Activated T-cell treated with anti-CD3 and anti-CD28 coated beads, Interleukin-2, amount 50 U/mL, for 48 hours (primary cell): ENCODE results near the gene PSMB5.
"Not testable (repeated sequence)": the region's sequence is repeated elsewhere in the genome, so short reads cannot be mapped to it uniquely, and the experiment has no call there.

Source experiments
- DNase-seq, 2 experiments: peaks; one replicate each; pipeline ENCODE4 v3.0.0-alpha.2; 2020

Gene PSMB5

GRCh38 chr14:23043145-23043544 lies 8.4 kb upstream of the PSMB5 start:
- no peak for DNase-seq

GRCh38 chr14:23042162-23042965 lies 7.7 kb upstream of the PSMB5 start, which contains the start of gene PSMB11:
PSMB11 (plus strand) TSS chr14:23042212; CDS start chr14:23042226, 14 bp downstream.
- no peak for DNase-seq

GRCh38 chr14:23041729-23042128 lies 7.0 kb upstream of the PSMB5 start:
- DNase-seq = no peak

GRCh38 chr14:23040100-23040499 lies 5.4 kb upstream of the PSMB5 start:
- DNase-seq = no peak

- no peak for DNase-seq
Measured at GRCh38 chr14:23035303-23036144, 824 bp upstream of the PSMB5 start.

GRCh38 chr14:23033801-23034497 lies 751 bp downstream of the PSMB5 start:
- no peak for DNase-seq

- DNase-seq = no peak
Measured at GRCh38 chr14:23033251-23033727, 1.4 kb downstream of the PSMB5 start.

- DNase-seq = no peak
Measured at GRCh38 chr14:23030936-23031335, 3.8 kb downstream of the PSMB5 start.

GRCh38 chr14:23028799-23029198 lies 5.9 kb downstream of the PSMB5 start:
- DNase-seq = peak in 1 of 2 experiments; percentile 35

- DNase-seq = peak in 1 of 2 experiments; percentile 48
Measured at GRCh38 chr14:23025151-23025814, 9.4 kb downstream of the PSMB5 start.

GRCh38 chr14:23024612-23025075 lies 10.1 kb downstream of the PSMB5 start:
- DNase-seq = no peak

GRCh38 chr14:23023795-23024152 lies 10.9 kb downstream of the PSMB5 start:
- DNase-seq = no peak

GRCh38 chr14:23023022-23023794 lies 11.5 kb downstream of the PSMB5 start:
- no peak for DNase-seq

- no peak for DNase-seq
Measured at GRCh38 chr14:23021889-23022442, 12.7 kb downstream of the PSMB5 start.

- no peak for DNase-seq
Measured at GRCh38 chr14:23021434-23021833, 13.3 kb downstream of the PSMB5 start.

GRCh38 chr14:23020143-23021128 lies 14.3 kb downstream of the PSMB5 start:
- DNase-seq = no peak

- no peak for DNase-seq
Measured at GRCh38 chr14:23018107-23018506, 16.6 kb downstream of the PSMB5 start.

- no peak for DNase-seq
Measured at GRCh38 chr14:23017091-23017490, 17.6 kb downstream of the PSMB5 start.

- DNase-seq = no peak
Measured at GRCh38 chr14:23015618-23016017, 19.1 kb downstream of the PSMB5 start.

GRCh38 chr14:23013749-23014054 lies 21.0 kb downstream of the PSMB5 start:
- DNase-seq = not testable (repeated sequence)
